Cardiac fibroblast (primary cell): Measurements from ENCODE around the gene ST3GAL3.
A peak's percentile ranks its signal among the peaks of the same experiment; 100 is the strongest.

Source experiments
- DNase-seq, 2 donors: peaks; one replicate each; pipeline versions ENCODE4 v3.0.0 to v3.0.0-alpha.2; 2010; ENCODE audit warnings: low read depth in 2 of 2
- H3K4me3 ChIP-seq, 2 donors: replicated peaks in 1 of 2; 1 replicate in 1 of 2; 2 replicates in 1 of 2; pipeline ENCODE4 v1.5.1; 2011; ENCODE audit warnings: low read depth in 2 of 2, low read length in 2 of 2, mild to moderate bottlenecking in 2 of 2, moderate library complexity in 1 of 2
- TF ChIP-seq, protein P1 (sequence below): IDR thresholded peaks from one replicate; pipeline ENCODE4 v1.5.1; 2011; ENCODE audit warnings: low read depth, mild to moderate bottlenecking, low read length, inconsistent platforms

Gene ST3GAL3

DNA sequence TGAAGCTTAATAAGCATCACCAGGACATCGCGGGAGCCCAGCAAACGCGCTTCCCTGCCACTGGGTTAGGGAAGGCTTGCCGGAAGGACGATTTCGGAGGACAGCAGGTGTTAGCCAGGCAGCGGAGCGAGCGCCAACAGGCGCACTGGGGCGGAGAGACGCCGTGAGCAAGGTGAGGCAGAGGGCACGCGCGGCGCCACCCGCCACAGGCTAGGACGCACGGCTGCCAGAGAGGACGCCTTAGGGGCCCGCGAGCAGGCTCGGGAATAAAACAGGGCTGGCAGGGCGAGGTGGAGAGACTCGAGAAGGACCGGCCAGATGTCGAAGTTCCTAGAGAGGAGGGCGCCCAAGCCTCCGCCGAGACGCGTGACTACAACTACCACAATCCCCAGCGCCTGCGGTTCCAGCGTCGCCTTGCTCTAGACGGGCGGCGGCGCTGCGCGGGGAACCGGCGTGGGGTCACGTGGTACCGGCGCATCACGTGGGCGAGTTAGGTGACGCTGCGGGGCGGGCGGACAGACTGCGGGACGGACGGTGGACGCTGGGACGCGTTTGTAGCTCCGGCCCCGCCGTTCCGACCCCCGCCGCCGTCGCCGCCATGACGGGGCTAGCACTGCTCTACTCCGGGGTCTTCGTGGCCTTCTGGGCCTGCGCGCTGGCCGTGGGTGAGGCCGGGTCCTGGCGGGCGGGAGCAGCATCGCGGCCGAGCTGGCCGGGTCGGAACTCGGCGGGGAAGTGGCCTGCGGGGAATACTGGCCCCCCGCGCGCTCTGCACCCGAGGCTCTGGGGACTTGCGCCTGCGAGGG lies 267.3 kb downstream of the ST3GAL3 start, which contains the start of gene ATP6V0B:
Gene ATP6V0B, plus strand, starts transcription at position 518 of the 806 bp plus-strand sequence. Its CDS starts 81 bp downstream, at position 599.
- H3K4me3 ChIP-seq, result peak within 1 kb of the TSS; percentile 91 to 94
- peak; percentile 94 for DNase-seq
- TF ChIP-seq, protein P1, sequence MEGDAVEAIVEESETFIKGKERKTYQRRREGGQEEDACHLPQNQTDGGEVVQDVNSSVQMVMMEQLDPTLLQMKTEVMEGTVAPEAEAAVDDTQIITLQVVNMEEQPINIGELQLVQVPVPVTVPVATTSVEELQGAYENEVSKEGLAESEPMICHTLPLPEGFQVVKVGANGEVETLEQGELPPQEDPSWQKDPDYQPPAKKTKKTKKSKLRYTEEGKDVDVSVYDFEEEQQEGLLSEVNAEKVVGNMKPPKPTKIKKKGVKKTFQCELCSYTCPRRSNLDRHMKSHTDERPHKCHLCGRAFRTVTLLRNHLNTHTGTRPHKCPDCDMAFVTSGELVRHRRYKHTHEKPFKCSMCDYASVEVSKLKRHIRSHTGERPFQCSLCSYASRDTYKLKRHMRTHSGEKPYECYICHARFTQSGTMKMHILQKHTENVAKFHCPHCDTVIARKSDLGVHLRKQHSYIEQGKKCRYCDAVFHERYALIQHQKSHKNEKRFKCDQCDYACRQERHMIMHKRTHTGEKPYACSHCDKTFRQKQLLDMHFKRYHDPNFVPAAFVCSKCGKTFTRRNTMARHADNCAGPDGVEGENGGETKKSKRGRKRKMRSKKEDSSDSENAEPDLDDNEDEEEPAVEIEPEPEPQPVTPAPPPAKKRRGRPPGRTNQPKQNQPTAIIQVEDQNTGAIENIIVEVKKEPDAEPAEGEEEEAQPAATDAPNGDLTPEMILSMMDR, result no peak

DNA sequence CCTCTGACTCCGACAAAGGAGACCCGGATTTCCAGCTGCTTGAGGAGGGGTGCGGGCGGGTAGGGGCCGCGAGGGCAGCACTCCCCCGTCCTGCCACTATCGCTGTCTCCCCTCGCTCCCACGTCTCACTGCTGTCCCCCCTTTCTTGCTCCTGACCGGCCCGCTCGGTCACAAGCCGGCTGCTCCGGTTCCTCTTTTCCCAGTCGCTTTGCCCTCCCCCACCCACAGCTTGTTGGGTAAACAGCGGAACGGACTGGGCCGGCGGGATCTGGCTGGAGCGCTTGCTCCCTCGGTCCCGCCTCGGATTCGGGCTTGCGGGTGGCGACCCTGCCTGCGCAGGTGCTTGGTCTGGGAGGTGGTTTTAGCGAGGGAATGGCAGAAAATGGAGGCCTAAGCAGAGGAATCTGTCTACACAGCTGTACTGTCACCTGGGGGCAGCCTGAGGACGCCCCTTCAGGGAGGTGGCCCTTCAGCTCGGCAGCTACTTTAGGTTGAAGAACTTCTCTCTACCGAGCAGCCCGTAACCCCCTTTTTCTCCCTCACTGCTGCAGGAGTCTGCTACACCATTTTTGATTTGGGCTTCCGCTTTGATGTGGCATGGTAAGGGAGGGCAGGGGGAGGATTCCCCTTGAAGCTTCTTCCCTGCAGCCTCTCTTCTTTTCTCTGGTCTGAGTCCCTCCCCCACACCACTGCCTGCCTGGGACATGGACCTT lies 268.1 kb downstream of the ST3GAL3 start:
- TF ChIP-seq, protein P1, result no peak
- peak; percentile 20 to 37 for DNase-seq
- peak overlapping the region; percentile 91 to 94 for H3K4me3 ChIP-seq

DNA sequence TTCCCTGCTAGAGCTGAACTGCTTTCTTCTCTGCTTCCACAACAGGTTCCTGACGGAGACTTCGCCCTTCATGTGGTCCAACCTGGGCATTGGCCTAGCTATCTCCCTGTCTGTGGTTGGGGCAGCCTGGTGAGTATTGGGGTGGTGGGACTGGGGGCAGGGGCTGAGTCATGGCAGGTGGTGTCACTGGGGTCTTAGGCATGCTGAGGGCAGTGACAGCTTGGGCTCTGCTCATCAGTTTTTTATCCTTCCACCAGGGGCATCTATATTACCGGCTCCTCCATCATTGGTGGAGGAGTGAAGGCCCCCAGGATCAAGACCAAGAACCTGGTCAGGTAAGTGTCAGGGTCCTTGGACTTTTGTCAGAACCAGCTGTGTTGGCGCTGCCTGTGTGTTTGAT lies 268.7 kb downstream of the ST3GAL3 start:
- H3K4me3 ChIP-seq, result peak overlapping the region; percentile 91 to 94
- DNase-seq, result no peak

DNA sequence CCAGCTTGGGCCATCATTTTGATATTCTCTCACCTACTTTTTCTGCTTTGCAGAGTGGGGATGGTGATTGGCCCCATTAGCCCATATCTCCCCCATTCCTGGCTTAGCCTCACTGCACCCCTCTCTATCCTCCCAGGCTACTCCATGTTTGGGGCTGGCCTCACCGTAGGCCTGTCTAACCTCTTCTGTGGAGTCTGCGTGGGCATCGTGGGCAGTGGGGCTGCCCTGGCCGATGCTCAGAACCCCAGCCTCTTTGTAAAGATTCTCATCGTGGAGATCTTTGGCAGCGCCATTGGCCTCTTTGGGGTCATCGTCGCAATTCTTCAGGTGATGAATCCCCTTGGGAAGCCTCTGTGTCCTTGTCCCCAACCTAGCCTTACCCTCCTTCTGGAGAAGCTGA lies 269.6 kb downstream of the ST3GAL3 start:
- no peak overlapping the region for H3K4me3 ChIP-seq
- TF ChIP-seq, protein P1, result no peak
- DNase-seq, result no peak

More for the DNA sequence above, 268.7 kb downstream of the ST3GAL3 start:
- TF ChIP-seq, protein P1, result no peak

DNA sequence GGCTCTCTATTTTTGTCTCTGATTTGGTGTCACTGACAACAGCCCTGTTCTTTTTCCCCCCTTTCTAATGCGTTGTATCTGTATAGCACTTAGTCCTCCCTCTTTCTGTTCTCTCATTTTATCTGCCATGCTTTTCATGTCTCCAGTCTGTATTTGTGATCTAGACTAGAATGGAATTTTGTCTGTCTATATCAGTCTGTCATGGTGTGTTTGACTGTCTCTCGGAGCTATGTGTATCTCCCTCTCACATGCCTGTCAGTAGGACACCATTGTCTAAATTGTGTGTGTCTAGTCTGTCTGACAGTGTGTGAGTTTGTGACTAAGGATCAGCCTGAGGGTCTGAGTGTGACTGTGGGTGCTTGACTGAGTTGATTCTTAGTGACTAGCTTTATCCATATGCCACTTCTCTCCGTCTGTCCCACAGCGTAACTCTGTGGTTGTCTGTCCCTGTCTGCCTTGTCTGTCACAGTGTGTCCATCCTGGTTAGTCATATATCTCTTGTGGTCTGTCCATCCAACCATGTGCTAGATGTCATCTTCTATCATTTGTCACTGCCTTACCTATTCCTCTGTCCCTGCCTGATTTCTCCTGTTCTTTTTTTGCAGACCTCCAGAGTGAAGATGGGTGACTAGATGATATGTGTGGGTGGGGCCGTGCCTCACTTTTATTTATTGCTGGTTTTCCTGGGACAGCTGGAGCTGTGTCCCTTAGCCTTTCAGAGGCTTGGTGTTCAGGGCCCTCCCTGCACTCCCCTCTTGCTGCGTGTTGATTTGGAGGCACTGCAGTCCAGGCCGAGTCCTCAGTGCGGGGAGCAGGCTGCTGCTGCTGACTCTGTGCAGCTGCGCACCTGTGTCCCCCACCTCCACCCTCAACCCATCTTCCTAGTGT lies 270.3 kb downstream of the ST3GAL3 start:
- no peak overlapping the region for H3K4me3 ChIP-seq
- TF ChIP-seq, protein P1, result no peak
- DNase-seq, result no peak

DNA sequence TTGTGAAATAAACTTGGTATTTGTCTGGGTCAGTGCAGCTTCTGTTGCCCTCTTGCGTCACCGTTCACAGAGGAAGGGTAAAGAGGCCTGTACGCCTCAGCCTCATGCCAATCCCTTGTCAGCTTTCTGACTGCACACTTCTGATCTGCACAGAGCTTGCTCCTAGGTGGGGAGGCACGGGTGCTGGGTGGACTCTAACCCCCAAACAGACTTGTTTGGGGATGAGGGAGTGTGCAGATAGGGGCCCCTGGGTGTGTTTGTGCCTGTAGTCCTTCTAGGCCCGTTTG lies 270.9 kb downstream of the ST3GAL3 start:
- DNase-seq, result no peak
- TF ChIP-seq, protein P1, result no peak
- H3K4me3 ChIP-seq, result peak overlapping the region in 1 of 2 donors; percentile 69
